Activated T-helper 9 cell treated with anti-CD3 and anti-CD28 coated beads, Interleukin-2, amount 50 U/mL, for 16 hours (primary cell): ENCODE results near the gene LARGE1.

Experiments used
- DNase-seq: peaks from one replicate; pipeline ENCODE4 v3.0.0-alpha.2; 2020; ENCODE audit warnings: low read depth

The LARGE1 gene

GRCh38 chr22:33913188-33913587 is 7.1 kb downstream of the LARGE1 start:
- no peak for DNase-seq

DNA sequence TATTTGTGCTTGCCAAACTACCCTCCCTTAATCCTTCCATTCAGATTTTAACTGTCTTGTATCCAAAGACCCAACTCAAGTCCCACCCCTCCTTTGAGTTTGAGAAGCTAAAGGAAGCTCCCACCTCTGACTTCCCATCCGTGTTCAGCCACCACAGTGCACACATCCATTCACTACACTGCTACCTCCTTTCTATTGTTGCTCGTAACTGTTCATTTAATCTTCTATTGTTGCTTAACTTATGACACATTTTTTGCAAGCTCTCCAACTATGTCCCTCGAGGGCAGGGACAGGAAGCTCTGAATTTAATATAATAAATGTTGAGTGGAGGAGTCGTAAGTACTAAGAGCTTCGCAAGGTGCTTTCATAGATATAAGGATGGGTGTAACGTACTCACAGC is 10.4 kb downstream of the LARGE1 start:
- DNase-seq = no peak

- DNase-seq = no peak
These were observed 11.2 kb downstream of the LARGE1 start for GRCh38 chr22:33909075-33909458.

- DNase-seq = no peak
These were observed 11.9 kb downstream of the LARGE1 start for GRCh38 chr22:33908171-33909074.

- DNase-seq = no peak
These were observed 13.3 kb downstream of the LARGE1 start for GRCh38 chr22:33906954-33907353.

GRCh38 chr22:33906475-33906874 is 13.8 kb downstream of the LARGE1 start:
- no peak for DNase-seq

GRCh38 chr22:33903012-33903411 is 17.3 kb downstream of the LARGE1 start:
- DNase-seq = no peak

- no peak for DNase-seq
These were observed 18.2 kb downstream of the LARGE1 start for GRCh38 chr22:33902073-33902472.

- DNase-seq = no peak
These were observed 22.2 kb downstream of the LARGE1 start for GRCh38 chr22:33898121-33898520.

DNA sequence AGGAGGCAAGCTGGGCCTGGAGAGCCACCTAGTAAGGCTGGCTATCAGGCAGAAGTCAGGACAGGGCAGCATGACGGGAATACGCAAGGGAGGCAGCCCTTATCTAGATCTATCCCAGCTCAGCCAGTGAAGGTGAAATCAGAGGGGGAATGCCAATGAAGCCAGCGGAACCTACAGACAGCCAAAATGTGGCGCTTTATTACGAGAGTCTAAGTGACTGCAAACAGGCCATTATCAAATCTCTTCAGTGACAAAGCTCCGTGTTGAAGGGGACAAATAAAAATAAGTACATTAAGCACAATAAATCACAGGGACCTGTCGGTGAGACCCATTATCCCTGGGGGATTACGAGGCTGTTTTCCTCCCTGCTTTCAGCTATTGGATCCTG is 22.8 kb downstream of the LARGE1 start:
- no peak for DNase-seq

DNA sequence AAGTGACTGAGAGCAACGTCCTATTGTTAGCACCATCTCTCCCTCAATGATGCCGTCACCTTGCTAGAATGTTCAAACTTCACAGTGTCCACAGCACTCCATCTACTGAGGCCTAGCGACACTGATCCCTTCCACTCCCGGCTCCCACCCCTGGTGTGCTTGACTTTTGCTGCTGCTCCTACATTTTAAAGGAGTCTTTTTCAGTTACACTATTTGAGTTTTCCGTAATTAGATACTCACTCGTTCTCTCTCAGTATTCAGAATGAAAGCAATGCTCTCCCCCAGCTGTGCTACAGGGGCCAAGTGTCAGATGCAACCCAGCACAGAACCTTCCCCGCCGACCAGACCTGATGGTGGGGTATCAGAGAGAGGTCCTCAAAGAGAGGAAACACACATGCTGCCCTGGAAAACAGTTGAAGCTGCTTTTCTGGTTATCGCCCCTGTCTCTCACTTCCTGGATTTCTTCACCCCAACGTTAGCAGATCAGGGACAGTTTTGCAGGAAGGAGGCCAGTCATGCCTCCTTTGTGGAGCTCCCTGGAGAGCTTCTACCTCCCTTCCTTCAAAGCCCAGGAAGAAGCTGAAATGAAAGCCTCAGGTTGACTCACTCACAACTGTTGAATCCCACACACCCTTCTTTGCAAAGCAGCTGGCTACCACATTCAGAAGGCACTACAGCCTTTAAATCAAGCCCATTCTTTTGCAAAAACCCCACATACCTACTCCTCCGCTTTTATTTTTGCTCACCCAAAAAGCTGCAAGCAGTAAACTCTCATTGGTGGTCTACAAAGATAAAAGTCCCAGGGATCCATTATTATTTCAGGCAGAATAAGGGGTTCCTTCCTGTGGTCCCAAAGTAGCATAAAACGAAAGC is 23.5 kb downstream of the LARGE1 start:
- DNase-seq = no peak

DNA sequence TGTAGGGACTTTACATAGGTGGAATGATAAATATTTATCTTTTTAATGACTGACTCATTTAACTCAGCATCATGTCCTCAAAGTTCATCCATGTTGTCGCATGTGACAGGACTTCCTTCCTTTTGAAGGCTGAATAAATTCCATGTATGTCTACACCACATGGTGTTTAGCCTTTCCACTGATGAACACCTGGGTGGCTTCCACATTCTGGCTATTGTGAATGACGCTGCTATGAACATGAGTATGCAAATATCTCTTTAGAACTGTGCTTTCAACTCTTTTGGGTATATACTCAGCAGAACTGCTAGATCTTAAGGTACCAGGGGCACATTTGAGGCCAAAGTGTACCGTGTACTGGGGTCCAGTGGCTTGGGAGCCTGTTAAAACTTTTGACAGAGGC is 24.1 kb downstream of the LARGE1 start:
- no peak for DNase-seq

DNA sequence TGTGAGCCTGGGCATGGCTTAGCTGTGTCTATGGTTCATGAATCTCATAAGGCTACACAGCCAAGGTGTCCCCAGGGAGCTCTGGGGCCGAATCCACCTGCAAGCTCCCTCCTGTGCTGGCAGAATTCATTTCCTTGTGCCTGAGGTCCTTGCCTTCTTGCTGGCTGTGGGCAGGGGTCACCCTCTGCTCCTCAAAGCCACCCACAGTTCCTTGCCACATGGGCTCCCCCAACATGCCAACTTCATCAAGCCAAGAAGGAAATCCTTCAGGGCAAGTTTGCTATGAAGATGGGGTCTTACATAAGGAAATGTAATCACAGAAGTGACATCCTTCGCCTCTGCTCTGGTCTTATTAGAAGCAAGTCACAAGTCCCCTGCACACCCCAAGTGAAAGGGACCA is 24.8 kb downstream of the LARGE1 start:
- no peak for DNase-seq

- no peak for DNase-seq
These were observed 25.8 kb downstream of the LARGE1 start for GRCh38 chr22:33894515-33894914.

DNA sequence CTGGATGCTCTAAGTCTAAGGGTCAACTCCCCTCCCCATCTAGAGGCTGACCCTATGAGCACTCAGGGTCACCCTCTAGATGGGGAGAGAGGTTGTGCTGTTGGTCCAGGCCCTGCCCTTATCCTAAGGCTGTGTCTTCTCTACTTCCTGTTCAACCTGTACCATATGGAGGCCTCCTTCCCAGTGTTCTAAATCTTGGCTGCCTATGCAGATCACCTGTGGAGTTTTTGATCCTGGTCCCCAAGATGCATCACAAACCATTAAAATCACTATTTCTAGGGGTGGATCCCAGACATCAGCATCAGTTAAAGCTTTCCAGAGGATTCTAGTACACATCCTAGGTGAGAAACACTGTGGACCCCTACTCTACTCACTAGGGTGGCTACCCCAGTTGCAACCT is 26.2 kb downstream of the LARGE1 start:
- no peak for DNase-seq

DNA sequence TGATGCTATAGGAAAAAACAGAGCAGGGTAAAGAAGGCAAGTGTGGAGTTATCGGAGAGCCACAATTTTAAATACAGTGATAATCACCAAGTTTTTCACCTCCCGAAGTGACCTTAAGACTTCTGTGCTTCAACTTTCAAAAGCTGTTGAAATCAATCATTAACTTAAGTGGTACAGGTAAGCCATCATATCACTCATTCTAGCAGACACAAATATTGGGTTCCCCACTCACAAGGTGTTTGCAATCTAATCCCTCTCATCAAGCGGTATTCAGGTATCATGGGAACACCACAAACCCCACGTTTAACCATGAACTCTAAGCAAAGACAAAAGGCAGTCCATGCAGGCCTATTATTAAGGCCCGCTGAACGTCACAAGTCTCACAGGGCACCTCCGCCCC is 26.8 kb downstream of the LARGE1 start:
- no peak for DNase-seq

DNA sequence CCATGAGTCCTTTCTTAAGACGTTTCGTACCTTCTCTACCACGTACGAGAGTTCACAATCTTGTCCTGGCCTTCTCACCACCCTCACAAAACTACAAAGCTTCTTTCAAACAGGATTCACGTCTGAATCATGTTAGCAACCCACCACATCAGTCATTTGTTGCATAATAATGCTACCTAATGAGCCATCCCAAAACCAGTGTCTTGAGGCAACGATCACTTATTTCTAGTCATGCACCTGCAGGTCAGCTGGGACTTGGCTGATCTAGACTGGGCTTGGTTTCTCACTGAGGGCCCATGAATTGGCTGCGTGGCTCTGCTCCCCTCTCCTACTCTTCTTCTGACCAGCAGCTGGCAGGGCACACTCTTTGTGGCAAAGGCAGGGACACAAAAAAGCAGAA is 28.3 kb downstream of the LARGE1 start:
- DNase-seq = no peak

GRCh38 chr22:33891455-33891854 is 28.8 kb downstream of the LARGE1 start:
- DNase-seq = no peak

DNA sequence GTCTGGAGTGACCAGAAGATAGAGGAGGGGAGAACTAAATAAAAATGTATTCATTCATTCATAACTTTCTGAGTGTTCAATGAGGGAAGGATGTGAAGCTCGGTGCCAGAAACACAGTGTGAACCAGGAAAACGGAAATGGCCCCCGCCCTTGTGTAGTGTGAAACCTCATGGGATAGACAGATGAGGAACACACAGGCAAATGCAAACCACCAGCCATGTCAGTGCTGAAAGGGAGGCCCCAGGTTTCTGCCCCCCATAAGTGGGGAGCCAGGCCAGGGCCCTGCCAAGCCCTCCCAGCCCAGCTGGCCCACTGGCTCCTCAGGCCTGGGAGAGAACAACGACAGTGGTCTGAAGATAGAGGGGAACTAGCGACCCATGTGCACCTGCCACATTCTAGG is 30.5 kb downstream of the LARGE1 start:
- no peak for DNase-seq

GRCh38 chr22:33888821-33889220 is 31.5 kb downstream of the LARGE1 start:
- DNase-seq = no peak

- no peak for DNase-seq
These were observed 33.1 kb downstream of the LARGE1 start for GRCh38 chr22:33887173-33887572.

DNA sequence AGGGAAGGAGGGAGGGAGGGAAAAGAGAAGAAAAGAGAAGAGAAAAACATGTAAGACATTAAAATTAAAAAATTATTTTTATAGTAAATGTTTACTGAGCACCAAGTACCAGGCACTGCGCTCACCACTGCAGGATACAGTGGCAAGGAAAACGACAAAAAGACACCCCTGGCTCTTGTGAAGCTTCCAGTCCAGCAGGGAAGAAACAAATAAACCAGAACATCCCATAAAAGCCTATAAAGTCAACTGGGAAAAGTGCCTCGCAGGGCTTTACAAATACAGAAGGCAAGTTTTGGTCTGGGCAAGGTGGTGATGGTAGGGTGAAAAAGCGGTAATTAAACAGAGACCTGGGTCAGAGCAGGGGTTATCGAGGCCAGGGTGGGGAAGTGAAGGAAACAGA is 33.6 kb downstream of the LARGE1 start:
- no peak for DNase-seq

DNA sequence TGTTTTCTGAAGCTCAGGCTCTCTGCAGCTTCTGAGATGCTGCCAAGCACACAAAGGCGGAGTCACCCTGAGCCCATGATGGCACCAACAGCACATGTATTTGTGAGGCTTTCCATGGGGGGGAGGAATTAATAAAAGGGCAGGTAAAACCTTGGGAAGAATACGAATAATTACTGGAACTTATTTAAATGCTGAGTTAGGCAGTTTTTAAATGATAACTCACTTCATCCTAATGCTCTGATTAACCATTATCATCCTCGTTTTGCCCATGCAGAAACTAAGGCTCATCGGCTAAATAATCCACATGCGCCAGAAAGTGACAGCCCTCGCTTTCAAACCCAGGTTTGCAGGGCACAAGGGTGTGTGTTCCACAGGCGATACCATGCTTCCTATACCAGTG is 35.4 kb downstream of the LARGE1 start:
- DNase-seq = no peak
